ENCODE data around the gene ATP6AP1.

ATP6AP1 gene

DNA sequence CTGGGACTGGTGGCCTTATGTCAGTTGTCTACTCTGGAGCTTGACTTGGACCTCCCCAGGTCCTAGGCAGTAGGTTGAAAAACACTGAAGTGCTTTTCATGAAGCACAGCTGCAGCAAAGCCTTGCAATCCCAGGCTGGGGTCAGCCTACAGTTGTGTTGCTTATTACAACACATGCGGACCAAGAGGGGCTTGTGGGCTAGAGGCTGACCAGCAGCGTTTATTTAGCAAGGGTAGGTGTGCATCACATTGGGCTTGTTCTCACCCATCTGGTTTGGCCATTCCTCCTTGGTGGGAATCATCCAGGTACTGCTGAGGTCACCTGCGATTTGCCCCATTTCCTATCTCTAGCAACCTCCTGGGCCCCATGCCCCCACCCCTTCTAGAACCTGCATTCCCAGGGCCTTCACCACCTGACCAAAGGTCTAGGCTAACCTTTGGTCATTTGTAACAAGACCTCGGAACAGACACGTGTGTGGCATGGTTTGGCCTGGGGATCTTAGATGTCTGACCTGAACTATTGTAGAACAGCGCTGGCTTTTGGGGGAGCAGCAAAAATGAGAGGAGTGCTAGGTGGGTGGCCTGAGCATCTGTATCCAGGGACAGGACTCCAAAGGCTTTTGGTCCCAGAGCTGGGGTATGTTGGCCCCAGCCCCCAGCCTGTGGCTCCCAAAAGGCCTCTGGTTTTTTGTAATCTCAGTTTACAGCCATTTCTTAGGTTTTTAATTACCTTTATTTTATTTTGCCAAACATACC is 27.3 kb upstream of the ATP6AP1 start:
- TF ChIP-seq, protein P1, sequence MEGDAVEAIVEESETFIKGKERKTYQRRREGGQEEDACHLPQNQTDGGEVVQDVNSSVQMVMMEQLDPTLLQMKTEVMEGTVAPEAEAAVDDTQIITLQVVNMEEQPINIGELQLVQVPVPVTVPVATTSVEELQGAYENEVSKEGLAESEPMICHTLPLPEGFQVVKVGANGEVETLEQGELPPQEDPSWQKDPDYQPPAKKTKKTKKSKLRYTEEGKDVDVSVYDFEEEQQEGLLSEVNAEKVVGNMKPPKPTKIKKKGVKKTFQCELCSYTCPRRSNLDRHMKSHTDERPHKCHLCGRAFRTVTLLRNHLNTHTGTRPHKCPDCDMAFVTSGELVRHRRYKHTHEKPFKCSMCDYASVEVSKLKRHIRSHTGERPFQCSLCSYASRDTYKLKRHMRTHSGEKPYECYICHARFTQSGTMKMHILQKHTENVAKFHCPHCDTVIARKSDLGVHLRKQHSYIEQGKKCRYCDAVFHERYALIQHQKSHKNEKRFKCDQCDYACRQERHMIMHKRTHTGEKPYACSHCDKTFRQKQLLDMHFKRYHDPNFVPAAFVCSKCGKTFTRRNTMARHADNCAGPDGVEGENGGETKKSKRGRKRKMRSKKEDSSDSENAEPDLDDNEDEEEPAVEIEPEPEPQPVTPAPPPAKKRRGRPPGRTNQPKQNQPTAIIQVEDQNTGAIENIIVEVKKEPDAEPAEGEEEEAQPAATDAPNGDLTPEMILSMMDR (IDR thresholded peaks at IDR 0.05; ENCODE audit: control extremely low read depth, extremely low read depth, low read depth, missing control alignments): no peak
- POLR2A ChIA-PET: no interaction called here
- CTCF ChIA-PET: interaction anchor here (0.7 to 2.5 kb wide), 2 partner anchors 84 to 126 kb away, joined by 3 to 9 read pairs; no protein-coding TSS in a partner anchor
- DNase-seq (ENCODE audit: extremely low spot score): no peak

DNA sequence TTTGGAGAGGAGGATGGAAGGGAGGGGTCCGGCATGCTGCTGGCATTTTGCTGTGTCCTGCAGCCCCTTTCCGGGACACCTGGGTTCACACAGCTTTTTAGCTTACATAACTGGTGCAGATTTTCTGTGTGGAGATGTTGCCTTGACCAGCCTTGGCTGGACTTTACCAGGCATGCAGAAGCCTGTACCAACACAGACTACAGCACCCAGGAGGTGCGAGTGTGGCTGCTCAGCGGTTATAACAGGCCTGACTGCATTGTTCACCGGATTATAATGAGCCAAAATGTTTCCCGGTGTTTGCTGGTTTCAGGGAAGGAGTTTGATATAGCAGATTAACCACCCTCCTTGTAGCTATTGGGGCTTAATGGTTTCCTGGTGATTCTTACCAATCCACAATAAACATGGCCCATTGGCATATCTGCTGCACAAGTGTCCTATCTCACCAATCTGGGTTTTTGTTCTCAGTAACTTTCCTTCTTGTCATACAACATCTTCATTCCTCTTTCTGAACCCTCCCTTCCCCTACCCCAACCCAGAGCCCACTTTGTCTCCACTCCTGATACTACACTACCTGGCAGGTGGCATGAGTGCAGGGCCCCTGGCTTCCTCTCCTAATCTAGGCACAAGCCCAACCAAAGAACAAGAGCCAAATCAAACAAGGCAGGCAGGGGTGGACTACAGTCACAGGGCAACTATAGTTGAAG is 26.4 kb upstream of the ATP6AP1 start:
- TF ChIP-seq, protein P1 (IDR thresholded peaks at IDR 0.05; ENCODE audit: control extremely low read depth, extremely low read depth, low read depth, missing control alignments): no peak
- DNase-seq (ENCODE audit: extremely low spot score): no peak
- ChIA-PET POLR2A (interaction anchor here (1.2 kb wide), 1 partner anchor 56 kb away, joined by 3 read pairs; the partner anchor contains the start of gene PLXNA3), CTCF (interaction anchor here (0.7 kb wide), 1 partner anchor 83 kb away, joined by 3 read pairs; no protein-coding TSS in a partner anchor)

DNA sequence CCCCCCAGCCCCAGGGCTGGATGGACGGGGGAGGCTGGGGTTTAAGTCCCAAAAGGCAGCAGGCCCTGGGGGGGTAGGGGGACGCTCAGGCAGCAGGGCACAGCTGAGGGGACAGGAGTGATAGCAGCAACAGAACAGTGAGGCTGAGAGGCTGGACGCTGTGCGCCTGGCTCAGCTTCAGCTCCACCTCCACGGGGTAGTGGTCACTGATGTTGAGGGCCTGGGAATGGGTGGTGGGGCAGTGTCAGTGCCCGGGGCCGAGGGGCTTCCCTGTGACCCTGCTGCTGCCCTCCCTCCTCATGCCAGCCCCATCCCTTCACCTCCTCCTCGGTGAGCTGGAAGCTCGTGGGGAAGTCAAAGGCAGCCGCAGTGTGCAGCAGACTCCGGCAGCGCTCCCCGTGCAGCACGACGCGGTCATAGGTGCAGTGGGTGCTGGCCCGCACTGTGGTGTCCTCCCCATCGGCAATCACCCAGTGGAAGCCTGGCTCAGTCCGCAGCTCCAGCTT is 25.8 kb upstream of the ATP6AP1 start:
- ChIA-PET CTCF (no interaction called here), POLR2A (interaction anchor here (0.5 to 1.2 kb wide), 2 partner anchors 56 to 74 kb away, joined by 3 to 4 read pairs; partner anchors contain the start of gene PLXNA3)
- no peak for DNase-seq (ENCODE audit: extremely low spot score)
- TF ChIP-seq, protein P1 (IDR thresholded peaks at IDR 0.05; ENCODE audit: control extremely low read depth, extremely low read depth, low read depth, missing control alignments): no peak

DNA sequence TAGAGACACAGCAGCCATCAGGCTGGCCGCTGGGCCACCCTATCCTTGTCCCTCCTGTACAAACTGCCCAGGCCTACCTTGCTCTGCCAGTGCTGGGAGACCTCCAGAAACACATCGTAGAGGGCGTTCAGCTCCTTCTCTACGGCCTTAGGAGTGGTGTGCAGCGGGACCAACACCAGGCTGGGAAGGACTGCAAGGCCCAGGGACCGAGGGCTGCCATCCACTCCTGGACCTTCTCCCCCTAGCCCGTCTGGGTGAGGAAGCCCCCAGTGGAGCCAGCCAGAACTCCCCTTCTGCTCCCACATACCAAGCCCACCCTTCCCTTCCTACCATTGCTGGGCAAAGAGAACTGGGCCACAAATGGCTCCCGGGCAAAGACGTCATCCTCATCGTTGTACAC is 25.3 kb upstream of the ATP6AP1 start:
- ChIA-PET POLR2A (no interaction called here), CTCF (no interaction called here)
- TF ChIP-seq, protein P1 (IDR thresholded peaks at IDR 0.05; ENCODE audit: control extremely low read depth, extremely low read depth, low read depth, missing control alignments): no peak
- DNase-seq (ENCODE audit: extremely low spot score): no peak

DNA sequence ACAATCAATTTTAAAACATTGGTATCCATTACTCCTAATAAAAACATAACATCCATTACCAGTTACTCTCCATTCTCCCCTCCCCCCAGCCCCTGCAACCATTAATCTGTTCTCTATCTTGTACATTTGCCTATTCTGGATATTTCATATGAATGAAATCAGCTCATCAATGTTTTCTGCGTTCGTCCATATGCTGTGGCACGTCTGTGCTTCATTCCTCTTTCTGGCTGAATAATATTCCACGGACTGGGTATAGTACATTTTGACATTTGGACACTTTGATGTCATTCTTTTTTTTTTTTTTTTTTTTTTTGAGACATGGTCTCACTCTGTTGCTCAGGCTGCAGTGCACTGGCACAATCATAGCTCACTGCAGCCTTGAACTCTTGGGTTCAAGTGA is 24.6 kb upstream of the ATP6AP1 start:
- DNase-seq (ENCODE audit: extremely low spot score): no peak
- POLR2A ChIA-PET: no interaction called here
- CTCF ChIA-PET: no interaction called here
- TF ChIP-seq, protein P1 (IDR thresholded peaks at IDR 0.05; ENCODE audit: control extremely low read depth, extremely low read depth, low read depth, missing control alignments): no peak

DNA sequence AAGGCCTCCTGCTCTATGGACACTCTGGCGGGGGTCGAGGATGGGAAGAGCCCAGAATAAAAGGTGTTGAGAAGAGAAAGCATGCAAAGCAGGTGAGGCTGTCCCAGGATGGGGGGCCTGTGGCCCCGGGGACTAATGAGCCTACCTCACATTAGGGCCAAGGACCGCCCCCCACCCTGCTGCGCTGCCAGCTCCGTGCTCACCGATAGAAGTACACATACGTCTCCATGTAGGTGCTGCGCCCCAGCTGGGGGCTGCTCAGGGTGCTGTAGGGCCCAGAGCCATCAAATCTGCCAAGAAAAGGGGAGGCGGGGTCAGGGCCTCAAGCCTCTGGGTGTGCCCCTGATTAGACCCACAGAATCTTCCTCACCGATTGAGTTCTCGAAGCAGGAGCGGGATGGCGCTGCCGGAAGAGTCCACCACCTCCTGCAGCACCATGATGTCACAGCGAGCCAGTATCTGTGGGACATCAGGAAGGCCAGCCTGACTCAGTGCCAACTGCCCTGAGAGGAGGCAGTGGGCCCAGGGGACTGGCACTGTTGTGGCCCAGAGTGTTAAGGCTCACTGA is 23.8 kb upstream of the ATP6AP1 start:
- TF ChIP-seq, protein P1 (IDR thresholded peaks at IDR 0.05; ENCODE audit: control extremely low read depth, extremely low read depth, low read depth, missing control alignments): no peak
- DNase-seq (ENCODE audit: extremely low spot score): no peak
- ChIA-PET POLR2A (no interaction called here), CTCF (no interaction called here)
